ENCODE data around the gene C2CD4C.
"Not testable (repeated sequence)": the region's sequence is repeated elsewhere in the genome, so short reads cannot be mapped to it uniquely, and the experiment has no call there.

The C2CD4C gene

DNA sequence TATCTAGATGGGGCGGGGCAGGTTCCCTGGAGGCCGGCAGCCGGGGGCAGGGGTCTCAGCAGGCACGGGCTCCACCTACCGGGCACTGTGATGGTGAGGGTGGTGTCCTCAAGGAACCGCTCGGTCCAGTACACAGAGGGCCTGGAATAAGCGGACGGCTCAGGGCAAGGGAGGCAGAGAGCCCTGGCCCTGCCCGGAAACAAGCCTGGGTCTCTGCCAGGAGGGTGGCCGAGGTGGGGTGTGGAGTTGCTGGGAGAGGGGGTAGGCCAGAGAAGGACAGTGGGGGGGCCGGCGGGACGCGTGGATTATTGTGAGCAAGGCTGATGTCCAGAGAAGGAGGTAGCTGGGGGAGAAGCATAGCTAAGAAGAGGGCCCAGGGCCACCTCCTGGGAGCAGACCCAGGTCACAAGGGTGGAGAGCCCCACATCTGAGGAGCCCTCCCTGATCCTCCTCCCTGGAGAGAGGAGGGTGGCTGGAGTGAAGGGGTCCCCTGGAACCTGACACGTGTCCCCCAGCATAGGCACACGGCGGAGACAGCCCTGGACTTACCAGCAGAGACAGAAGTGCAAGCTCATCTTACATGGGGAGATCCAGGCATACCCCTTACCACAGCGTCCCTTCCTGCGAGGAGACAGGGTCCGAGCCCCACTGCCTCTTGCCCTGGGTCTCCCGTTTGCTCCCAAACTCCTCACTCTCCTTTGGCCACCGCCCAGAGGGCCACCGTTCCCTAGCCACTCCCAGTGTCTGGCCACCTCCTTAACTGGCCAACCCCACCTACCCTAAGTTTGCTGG, 35.4 kb downstream of the C2CD4C start:
- H3K4me3 ChIP-seq: peak overlapping the region in 3 of 7 experiments; percentile 3 to 37 (median 28)
- H3K27ac ChIP-seq: peak overlapping the region in 11 of 21 experiments; percentile 11 to 83 (median 56)

GRCh38 chr19:372306-372890, 36.5 kb downstream of the C2CD4C start:
- no peak overlapping the region for H3K27ac ChIP-seq
- H3K4me3 ChIP-seq: no peak overlapping the region

GRCh38 chr19:371501-372168, 37.3 kb downstream of the C2CD4C start:
- Histone ChIP-seq H3K4me3 (no peak overlapping the region), H3K27ac (no peak overlapping the region)

DNA sequence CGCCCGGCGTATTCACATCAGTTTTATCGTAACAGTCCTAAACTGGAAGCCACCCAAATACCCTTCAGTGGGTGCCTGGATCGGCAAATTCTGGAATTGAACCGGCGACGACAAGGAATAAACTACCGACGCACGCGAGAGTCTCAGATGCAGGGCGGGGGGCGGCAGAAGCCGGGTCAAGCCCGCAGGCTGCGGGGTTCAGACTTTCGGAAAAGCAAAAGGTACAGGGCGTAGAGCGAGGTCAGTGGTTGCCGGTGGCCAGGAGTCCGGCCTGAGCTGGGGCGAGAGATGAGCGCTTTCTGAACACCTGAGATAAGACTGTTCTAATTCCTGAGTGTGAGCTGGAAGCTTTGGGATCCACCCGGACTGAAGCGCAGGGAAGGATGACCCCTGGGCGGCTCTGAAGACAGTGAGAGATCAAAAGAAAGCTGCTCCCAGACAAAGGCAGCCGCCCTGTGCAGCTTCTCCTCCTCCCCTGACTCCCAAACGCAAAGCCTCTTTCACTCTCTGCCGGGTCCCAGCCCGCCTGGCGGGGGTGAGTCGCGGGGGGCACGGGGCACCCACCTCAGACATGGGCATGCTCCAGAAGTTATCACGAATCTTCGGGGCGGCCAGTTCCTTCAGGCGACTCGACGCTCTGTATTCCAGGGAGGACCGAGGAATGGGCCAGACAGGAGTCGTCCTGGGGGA, 38.2 kb downstream of the C2CD4C start:
- H3K27ac ChIP-seq: no peak overlapping the region
- no peak overlapping the region for H3K4me3 ChIP-seq

GRCh38 chr19:369876-370275, 39.1 kb downstream of the C2CD4C start:
- Histone ChIP-seq H3K27ac (no peak overlapping the region), H3K4me3 (no peak overlapping the region)

- H3K27ac ChIP-seq: no peak overlapping the region
- H3K4me3 ChIP-seq: no peak overlapping the region
These were observed 39.7 kb downstream of the C2CD4C start for GRCh38 chr19:369256-369655.

DNA sequence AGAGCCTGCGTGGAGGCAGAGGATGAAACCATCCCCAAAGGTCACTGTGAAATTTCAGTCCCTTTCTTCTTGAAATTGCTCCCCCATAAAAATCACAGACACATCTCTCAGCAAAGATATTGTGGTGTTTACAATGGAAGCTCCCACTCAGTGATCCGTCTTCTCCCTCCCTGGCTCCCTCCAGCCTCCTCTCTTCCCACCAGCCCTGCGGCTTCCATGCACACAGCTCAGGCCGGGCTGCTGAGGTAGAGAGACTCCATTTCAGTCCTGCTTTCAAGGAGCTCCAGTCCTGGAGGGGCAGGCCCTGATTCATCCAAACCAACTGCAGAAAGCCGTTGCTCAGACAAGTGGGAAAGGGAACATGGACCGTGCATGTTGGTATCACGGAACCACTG, 40.3 kb downstream of the C2CD4C start:
- H3K27ac ChIP-seq: no peak overlapping the region
- no peak overlapping the region for H3K4me3 ChIP-seq

- Histone ChIP-seq H3K4me3 (no peak overlapping the region), H3K27ac (no peak overlapping the region)
These were observed 40.9 kb downstream of the C2CD4C start for GRCh38 chr19:367963-368629.

- Histone ChIP-seq H3K27ac (no peak overlapping the region), H3K4me3 (no peak overlapping the region)
These were observed 41.4 kb downstream of the C2CD4C start for GRCh38 chr19:367561-367960.

GRCh38 chr19:366951-367350, 42.0 kb downstream of the C2CD4C start:
- no peak overlapping the region for H3K4me3 ChIP-seq
- no peak overlapping the region for H3K27ac ChIP-seq

- Histone ChIP-seq H3K27ac (no peak overlapping the region), H3K4me3 (no peak overlapping the region)
These were observed 42.7 kb downstream of the C2CD4C start for GRCh38 chr19:366205-366783.

DNA sequence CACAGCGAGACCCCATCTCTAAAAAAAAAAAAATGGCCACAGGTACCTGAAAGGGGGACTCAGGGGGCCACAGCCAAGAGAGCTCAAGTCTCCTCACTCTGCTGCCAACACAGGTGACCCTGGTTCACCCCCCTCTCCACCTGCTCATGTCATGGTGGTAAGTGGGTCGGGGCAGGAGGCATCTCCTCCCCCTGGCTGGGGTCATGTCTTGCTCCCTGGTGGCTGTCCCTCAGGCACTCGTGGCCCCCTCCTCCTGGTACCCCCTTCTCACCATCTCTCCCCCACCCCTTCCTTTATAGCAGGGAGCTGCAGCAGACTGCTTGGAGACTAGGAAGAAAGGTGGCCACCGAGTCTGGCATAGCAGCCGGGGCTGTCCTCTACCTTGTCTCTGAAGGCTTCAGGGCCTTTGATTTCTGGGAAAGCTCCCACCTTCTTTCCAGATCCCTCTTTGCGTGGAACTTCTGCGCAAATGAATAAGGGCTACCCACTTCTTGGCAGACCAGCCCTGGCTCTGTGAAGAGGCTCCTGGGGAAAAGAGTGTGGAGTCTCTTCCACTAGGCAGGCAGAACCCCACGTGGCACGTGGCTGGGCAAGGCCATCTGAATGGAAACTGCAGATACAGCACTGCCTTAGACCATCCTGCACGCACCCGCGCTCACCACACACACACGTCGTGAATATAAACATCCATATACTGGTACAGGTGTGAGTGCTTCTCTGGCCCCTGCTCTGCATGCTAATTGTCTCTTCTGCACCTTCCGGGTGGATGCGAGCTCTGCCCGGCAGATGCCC, 44.3 kb downstream of the C2CD4C start:
- Histone ChIP-seq H3K4me3 (no peak overlapping the region), H3K27ac (no peak overlapping the region)

GRCh38 chr19:362683-363082, 46.3 kb downstream of the C2CD4C start:
- Histone ChIP-seq H3K4me3 (no peak overlapping the region), H3K27ac (no peak overlapping the region)

GRCh38 chr19:362154-362553, 46.8 kb downstream of the C2CD4C start:
- H3K4me3 ChIP-seq: no peak overlapping the region
- no peak overlapping the region for H3K27ac ChIP-seq

DNA sequence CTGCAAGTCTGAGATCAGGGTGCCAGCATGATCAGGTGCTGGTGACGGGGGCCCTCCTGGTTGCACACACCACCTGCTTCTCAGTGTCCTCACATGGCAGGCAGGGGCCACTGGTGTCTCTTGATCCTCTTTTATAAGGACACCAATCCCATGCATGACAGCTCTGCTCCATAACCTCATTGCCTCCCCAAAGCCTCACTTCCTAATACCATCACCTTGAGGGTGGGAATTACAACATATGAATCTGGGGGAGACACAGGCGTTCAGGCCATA, 49.4 kb downstream of the C2CD4C start:
- no peak overlapping the region for H3K27ac ChIP-seq
- no peak overlapping the region for H3K4me3 ChIP-seq

DNA sequence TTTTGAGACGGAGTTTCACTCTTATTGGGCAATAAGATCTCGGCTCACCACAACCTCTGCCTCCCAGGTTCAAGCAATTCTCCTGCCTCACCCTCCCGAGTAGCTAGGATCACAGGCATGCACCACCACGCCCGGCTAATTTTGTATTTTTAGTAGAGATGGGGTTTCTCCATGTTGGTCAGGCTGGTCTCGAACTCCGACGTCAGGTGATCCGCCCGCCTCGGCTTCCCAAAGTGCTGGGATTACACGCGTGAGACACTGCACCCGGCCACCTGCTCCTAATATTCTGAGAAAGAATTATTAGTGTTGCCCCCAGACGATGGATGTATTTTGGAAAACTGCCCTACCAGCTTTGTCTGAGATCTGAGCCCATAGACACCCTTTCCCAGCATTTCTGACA, 53.4 kb downstream of the C2CD4C start:
- not testable (repeated sequence) for H3K4me3 ChIP-seq
- peak overlapping the region in 1 of 21 experiments; percentile 7 for H3K27ac ChIP-seq
